Heart left ventricle (tissue), 13 donors: ENCODE measurements around the gene MRPL32.

Experiments
- POLR2A ChIP-seq, 2 donors: fragments of 450-650 bp; IDR thresholded peaks; one replicate each; pipeline ENCODE4 v1.6.1; 2017; ENCODE audit warnings: antibody characterized with exemption in 2 of 2, mild to moderate bottlenecking in 2 of 2, moderate library complexity in 2 of 2
- TF ChIP-seq, protein P1 (sequence below), 12 donors: fragments of 200-600 bp; sonication (generic) in 4 of 12; IDR thresholded peaks; one replicate each; pipeline versions ENCODE4 v1.5.0 to v1.8.0; 2018 to 2022; ENCODE audit warnings: antibody characterized with exemption in 12 of 12, mild to moderate bottlenecking in 5 of 12
- donor health status: ischemic (EF 13 %, LVEDD 7.1; RV severe dilation, severe dysfunction).
- donor health status: DM: no; HTN: yes; CAD: no.
- donor health status: DM: no; HTN: no; CAD: no.
- donor health status: ischemic (EF 25% LVEDD 6.9; RV normal size, moderate dysfunction).
- donor health status: ischemic (EF 25% LVEDD 5.7; RV mildly dilated, moderate dysfunction).
- donor health status: ischemic (EF 35%, LVEDD 5.7; RV mildly dilated, moderate dysfunction).
- donor health status: nonischemic (EF 11% LVEDD 7.7; RV severe dilation, severe dysfunction).
- donor health status: DM: yes; HTN: yes; CAD: no.
- donor health status: PGD.
- donor health status: ischemic (EF 29% LVEDD 5.4; RV normal size, mild dysfunction).
- donor health status: nonischemic (EF 23%, LVEDD 6.1; RV moderate dilation, normal function).

DNA sequence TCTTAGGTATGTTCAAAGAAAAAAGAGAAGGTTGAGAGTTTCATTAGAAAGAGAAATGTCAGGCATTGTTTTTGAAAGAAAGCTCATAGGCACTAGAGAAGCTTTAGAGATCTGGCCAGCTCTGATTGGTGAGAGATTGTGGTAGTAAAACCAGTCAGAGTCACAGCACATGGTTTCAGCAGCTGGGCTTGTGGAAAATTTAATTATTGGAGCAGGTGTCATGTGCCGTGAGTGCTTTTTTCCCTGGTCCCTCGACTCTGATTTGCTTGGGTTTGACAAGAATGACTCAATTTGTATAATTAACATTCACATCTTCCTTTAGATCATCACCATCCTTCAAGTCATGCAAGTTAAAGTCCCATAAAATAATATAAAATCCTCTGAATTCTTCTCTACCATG is 35.2 kb downstream of the MRPL32 start:
- TF ChIP-seq POLR2A (IDR thresholded peaks at IDR 0.05): no peak
- TF ChIP-seq, protein P1, sequence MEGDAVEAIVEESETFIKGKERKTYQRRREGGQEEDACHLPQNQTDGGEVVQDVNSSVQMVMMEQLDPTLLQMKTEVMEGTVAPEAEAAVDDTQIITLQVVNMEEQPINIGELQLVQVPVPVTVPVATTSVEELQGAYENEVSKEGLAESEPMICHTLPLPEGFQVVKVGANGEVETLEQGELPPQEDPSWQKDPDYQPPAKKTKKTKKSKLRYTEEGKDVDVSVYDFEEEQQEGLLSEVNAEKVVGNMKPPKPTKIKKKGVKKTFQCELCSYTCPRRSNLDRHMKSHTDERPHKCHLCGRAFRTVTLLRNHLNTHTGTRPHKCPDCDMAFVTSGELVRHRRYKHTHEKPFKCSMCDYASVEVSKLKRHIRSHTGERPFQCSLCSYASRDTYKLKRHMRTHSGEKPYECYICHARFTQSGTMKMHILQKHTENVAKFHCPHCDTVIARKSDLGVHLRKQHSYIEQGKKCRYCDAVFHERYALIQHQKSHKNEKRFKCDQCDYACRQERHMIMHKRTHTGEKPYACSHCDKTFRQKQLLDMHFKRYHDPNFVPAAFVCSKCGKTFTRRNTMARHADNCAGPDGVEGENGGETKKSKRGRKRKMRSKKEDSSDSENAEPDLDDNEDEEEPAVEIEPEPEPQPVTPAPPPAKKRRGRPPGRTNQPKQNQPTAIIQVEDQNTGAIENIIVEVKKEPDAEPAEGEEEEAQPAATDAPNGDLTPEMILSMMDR (IDR thresholded peaks at IDR 0.05): no peak
